Measurements from ENCODE around the gene TUT1. TPM values are rescaled to one million over a fixed set of nuclear protein-coding genes. Genes with fewer than 3 reads are reported as not detected.
"Not testable (repeated sequence)": the region's sequence is repeated elsewhere in the genome, so short reads cannot be mapped to it uniquely, and the experiment has no call there.

Gene TUT1
- total RNA-seq, 1 experiment from 2014 or later = 39.3 TPM

GRCh38 chr11:62592989-62593421 lies 1.7 kb upstream of the TUT1 start:
- no peak for DNase-seq
- Histone ChIP-seq H3K4me1 (replicated peaks; ENCODE audit: insufficient read depth) (peaks cover 29% of the 10 kb centered on the region), H3K79me2 (ENCODE audit: low read depth) (peaks cover 32% of the 10 kb centered on the region), H3K4me3 (no peak overlapping the region), H4K20me1 (ENCODE audit: insufficient read depth) (no peaks in the 10 kb centered on the region), H3K4me2 (peak overlapping the region; percentile 91), H2AFZ (no peak overlapping the region), H3K9me3 (ENCODE audit: insufficient read depth, low read depth) (no peaks in the 10 kb centered on the region), H3K27me3 (ENCODE audit: insufficient read depth, low read depth) (no peaks in the 10 kb centered on the region), H3K36me3 (ENCODE audit: low read depth) (peaks cover 16% of the 10 kb centered on the region), H3K9me2 (ENCODE audit: insufficient read depth) (no peaks in the 10 kb centered on the region), H3K27ac (peak overlapping the region; percentile 56; the same call in 1 of the 2 replicates), H3F3A (ENCODE audit: insufficient read depth, low read depth) (peaks cover 66% of the 10 kb centered on the region)
- intact Hi-C loops (cut with micrococcal nuclease; ENCODE audit: unreplicated experiment) = loop anchor here (2.0 to 5.0 kb wide), 5 partner anchors 41 to 270 kb away; partner anchors contain the start of genes C11orf98, CSKMT, HNRNPUL2 and POLR2G
- TF ChIP-seq CTCF (conservative IDR thresholded peaks at IDR 0.05) (no peak), EZH2 (IDR thresholded peaks at IDR 0.05; ENCODE audit: low read depth) (no peak)
- CTCF ChIA-PET = interaction anchor here (0.6 to 0.7 kb wide), 3 partner anchors 82 to 270 kb away, joined by 3 to 8 read pairs (median 8); no protein-coding TSS in a partner anchor
- POLR2A ChIA-PET (ENCODE audit: unreplicated experiment) = no interaction called here
- BruUV-seq (replicated peaks) = no TSS peak

GRCh38 chr11:62592146-62592815 lies 958 bp upstream of the TUT1 start:
- no peak for DNase-seq
- peak overlapping the region; percentile 82 for H2AFZ ChIP-seq
- ChIA-PET POLR2A (ENCODE audit: unreplicated experiment) (interaction anchor here (0.5 to 2.1 kb wide), 21 partner anchors 9 to 953 kb away, joined by 3 to 55 read pairs (median 7); partner anchors contain the start of genes AHNAK, B3GAT3, C11orf98 and CSKMT), CTCF (interaction anchor here (0.5 to 1.8 kb wide), 12 partner anchors 18 to 615 kb away, joined by 3 to 9 read pairs (median 5); partner anchors contain the start of genes B3GAT3, EEF1G, SLC3A2 and ZBTB3)
- TSS peak; percentile 99 for BruUV-seq (replicated peaks)
- peaks cover 11% of the 10 kb centered on the region for H3K36me3 ChIP-seq (ENCODE audit: low read depth)
- no peaks in the 10 kb centered on the region for H3K9me3 ChIP-seq (ENCODE audit: insufficient read depth, low read depth)
- TF ChIP-seq CTCF (conservative IDR thresholded peaks at IDR 0.05) = no peak
- TF ChIP-seq EZH2 (IDR thresholded peaks at IDR 0.05; ENCODE audit: low read depth) = no peak
- peak overlapping the region; percentile 56 for H3K27ac ChIP-seq
- intact Hi-C loops (cut with micrococcal nuclease; ENCODE audit: unreplicated experiment) = loop anchor here (2.0 to 5.0 kb wide), 5 partner anchors 40 to 271 kb away; partner anchors contain the start of genes C11orf98, CSKMT, HNRNPUL2 and POLR2G
- H3K27me3 ChIP-seq (ENCODE audit: insufficient read depth, low read depth) = no peaks in the 10 kb centered on the region
- H3K4me1 ChIP-seq (replicated peaks; ENCODE audit: insufficient read depth) = peaks cover 29% of the 10 kb centered on the region
- H3K4me2 ChIP-seq = peak overlapping the region; percentile 91
- H4K20me1 ChIP-seq (ENCODE audit: insufficient read depth) = no peaks in the 10 kb centered on the region
- peaks cover 37% of the 10 kb centered on the region for H3K79me2 ChIP-seq (ENCODE audit: low read depth)
- H3K4me3 ChIP-seq = peak overlapping the region; percentile 61
- H3K9me2 ChIP-seq (ENCODE audit: insufficient read depth) = no peaks in the 10 kb centered on the region
- peaks cover 59% of the 10 kb centered on the region for H3F3A ChIP-seq (ENCODE audit: insufficient read depth, low read depth)

- H3K36me3 ChIP-seq (ENCODE audit: low read depth) = peaks cover 15% of the 10 kb centered on the region; the same call in 1 of the 2 replicates
- peak in 1 of 2 experiments; percentile 32 for DNase-seq
- ChIA-PET POLR2A (ENCODE audit: unreplicated experiment) (no interaction called here), CTCF (no interaction called here)
- H3K4me3 ChIP-seq = no peak overlapping the region
- H2AFZ ChIP-seq = no peak overlapping the region
- no TSS peak for BruUV-seq (replicated peaks)
- peak overlapping the region; percentile 92 for H3K4me2 ChIP-seq
- peaks cover 42% of the 10 kb centered on the region for H3F3A ChIP-seq (ENCODE audit: insufficient read depth, low read depth)
- no peaks in the 10 kb centered on the region for H3K9me3 ChIP-seq (ENCODE audit: insufficient read depth, low read depth)
- peaks cover 35% of the 10 kb centered on the region for H3K79me2 ChIP-seq (ENCODE audit: low read depth)
- intact Hi-C loops (cut with micrococcal nuclease; ENCODE audit: unreplicated experiment) = no loop called here
- no peak overlapping the region for H3K27ac ChIP-seq
- peaks cover 3% of the 10 kb centered on the region; the same call in 1 of the 2 replicates for H4K20me1 ChIP-seq (ENCODE audit: insufficient read depth)
- H3K27me3 ChIP-seq (ENCODE audit: insufficient read depth, low read depth) = no peaks in the 10 kb centered on the region
- peaks cover 29% of the 10 kb centered on the region for H3K4me1 ChIP-seq (replicated peaks; ENCODE audit: insufficient read depth)
- H3K9me2 ChIP-seq (ENCODE audit: insufficient read depth) = no peaks in the 10 kb centered on the region
- peak; percentile 69 for TF ChIP-seq CTCF (conservative IDR thresholded peaks at IDR 0.05)
- TF ChIP-seq EZH2 (IDR thresholded peaks at IDR 0.05; ENCODE audit: low read depth) = no peak
Observed at GRCh38 chr11:62588966-62589637, 2.2 kb downstream of the TUT1 start.

GRCh38 chr11:62585356-62585755 lies 6.0 kb downstream of the TUT1 start:
- H3K9me3 ChIP-seq (ENCODE audit: insufficient read depth, low read depth); DNase-seq; H3K27ac ChIP-seq; intact Hi-C loops (cut with micrococcal nuclease; ENCODE audit: unreplicated experiment); BruUV-seq (replicated peaks); POLR2A ChIA-PET (ENCODE audit: unreplicated experiment); H3K4me2 ChIP-seq; H4K20me1 ChIP-seq (ENCODE audit: insufficient read depth); H3K27me3 ChIP-seq (ENCODE audit: insufficient read depth, low read depth); H3K9me2 ChIP-seq (ENCODE audit: insufficient read depth); H3K4me3 ChIP-seq; CTCF ChIA-PET; H2AFZ ChIP-seq: not testable (repeated sequence)
- Histone ChIP-seq H3K4me1 (replicated peaks; ENCODE audit: insufficient read depth) (peaks cover 12% of the 10 kb centered on the region), H3F3A (ENCODE audit: insufficient read depth, low read depth) (peaks cover 32% of the 10 kb centered on the region), H3K79me2 (ENCODE audit: low read depth) (peaks cover 31% of the 10 kb centered on the region), H3K36me3 (ENCODE audit: low read depth) (peaks cover 27% of the 10 kb centered on the region)

- H3K9me2 ChIP-seq (ENCODE audit: insufficient read depth); H3K4me3 ChIP-seq; H3K27me3 ChIP-seq (ENCODE audit: insufficient read depth, low read depth); H3K9me3 ChIP-seq (ENCODE audit: insufficient read depth, low read depth); CTCF ChIA-PET; POLR2A ChIA-PET (ENCODE audit: unreplicated experiment); H3K27ac ChIP-seq; H3K4me2 ChIP-seq; intact Hi-C loops (cut with micrococcal nuclease; ENCODE audit: unreplicated experiment); H2AFZ ChIP-seq; DNase-seq; BruUV-seq (replicated peaks); H4K20me1 ChIP-seq (ENCODE audit: insufficient read depth); H3K79me2 ChIP-seq (ENCODE audit: low read depth): not testable (repeated sequence)
- H3K4me1 ChIP-seq (replicated peaks; ENCODE audit: insufficient read depth) = peaks cover 13% of the 10 kb centered on the region
- H3K36me3 ChIP-seq (ENCODE audit: low read depth) = peaks cover 15% of the 10 kb centered on the region
- H3F3A ChIP-seq (ENCODE audit: insufficient read depth, low read depth) = peaks cover 43% of the 10 kb centered on the region
Observed at GRCh38 chr11:62581735-62582134, 9.6 kb downstream of the TUT1 start.
